ENCODE measurements around the gene DCX.

- no peak for TF ChIP-seq GATA3 (IDR thresholded peaks at IDR 0.05; ENCODE audit: low read depth, low read length)
- TF ChIP-seq GATA2 (IDR thresholded peaks at IDR 0.05; ENCODE audit: low read depth, low read length) = no peak
Observed at GRCh38 chrX:111363741-111364140, 48.3 kb downstream of the DCX start.
